SK-N-MC (cell line): ENCODE data around the gene PTPRR.

ENCODE experiments used
- DNase-seq: peaks from one replicate; pipeline ENCODE4 v3.0.0-alpha.2; 2011; ENCODE audit warnings: low read depth, low spot score
- H3K27ac ChIP-seq: fragments of 200-600 bp; sonication (generic); 2 replicates; pipeline ENCODE4 v1.5.1; 2016; ENCODE audit warnings: mixed run types
- H3K36me3 ChIP-seq: fragments of 200-600 bp; sonication (generic); 2 replicates; pipeline ENCODE4 v1.6.1; 2017; ENCODE audit warnings: antibody characterized with exemption, low read length, mixed read lengths; ENCODE audit not compliant: insufficient read depth
- H3K4me3 ChIP-seq: fragments of 200-600 bp; sonication (generic); 2 replicates; pipeline ENCODE4 v1.5.1; 2016
- H3K9ac ChIP-seq: fragments of 200-600 bp; sonication (generic); 2 replicates; pipeline ENCODE4 v1.8.0; 2017; ENCODE audit warnings: mixed run types, mixed read lengths; ENCODE audit not compliant: insufficient read length
- H3K9me3 ChIP-seq: fragments of 200-600 bp; sonication (generic); 2 replicates; pipeline ENCODE4 v1.6.1; 2017; ENCODE audit warnings: low read depth, mild to moderate bottlenecking, antibody characterized with exemption, low read length, moderate library complexity, mixed read lengths
- EZH2 ChIP-seq: fragments of 200-600 bp; sonication (generic); IDR thresholded peaks from one replicate; pipeline ENCODE4 v1.6.1; 2017; ENCODE audit warnings: antibody characterized with exemption
- FOXP2 ChIP-seq: optimal IDR thresholded peaks from 2 replicates; pipeline ENCODE3; 2011; ENCODE audit warnings: mild to moderate bottlenecking, moderate library complexity; ENCODE audit not compliant: insufficient read depth; ENCODE audit errors: extremely low read length, control extremely low read depth
- POLR2AphosphoS5 ChIP-seq: IDR thresholded peaks from 2 replicates; pipeline ENCODE4 v1.6.1; 2012; ENCODE audit warnings: mild to moderate bottlenecking, low read depth, low read length, borderline replicate concordance

Gene PTPRR

GRCh38 chr12:70733385-70733784, 187.2 kb downstream of the PTPRR start:
- DNase-seq = peak; percentile 60
- H3K27ac ChIP-seq = no peak overlapping the region
- no peaks in the 10 kb centered on the region for H3K36me3 ChIP-seq
- TF ChIP-seq POLR2AphosphoS5 = no peak
- TF ChIP-seq FOXP2 = no peak
- TF ChIP-seq EZH2 = no peak
- no peak overlapping the region for H3K4me3 ChIP-seq
- no peaks in the 10 kb centered on the region for H3K9me3 ChIP-seq
- no peak overlapping the region for H3K9ac ChIP-seq

- TF ChIP-seq POLR2AphosphoS5 (no peak), FOXP2 (no peak), EZH2 (no peak)
- H3K27ac ChIP-seq = no peak overlapping the region
- no peak for DNase-seq
Measured at GRCh38 chr12:70732287-70732686, 188.3 kb downstream of the PTPRR start.

GRCh38 chr12:70730675-70731180, 189.8 kb downstream of the PTPRR start:
- TF ChIP-seq FOXP2 (no peak), POLR2AphosphoS5 (no peak), EZH2 (no peak)
- Histone ChIP-seq H3K4me3 (no peak overlapping the region), H3K9me3 (no peaks in the 10 kb centered on the region), H3K36me3 (no peaks in the 10 kb centered on the region), H3K27ac (no peak overlapping the region), H3K9ac (no peak overlapping the region)
- DNase-seq = no peak

More at GRCh38 chr12:70732287-70732686, 188.3 kb downstream of the PTPRR start:
- Histone ChIP-seq H3K9ac (no peak overlapping the region), H3K36me3 (no peaks in the 10 kb centered on the region), H3K4me3 (no peak overlapping the region), H3K9me3 (no peaks in the 10 kb centered on the region)

GRCh38 chr12:70724444-70724843, 196.1 kb downstream of the PTPRR start:
- H3K36me3 ChIP-seq = no peaks in the 10 kb centered on the region
- no peak for DNase-seq
- TF ChIP-seq FOXP2 (no peak), EZH2 (no peak)
- no peaks in the 10 kb centered on the region for H3K9me3 ChIP-seq
- H3K9ac ChIP-seq = no peak overlapping the region
- H3K4me3 ChIP-seq = no peak overlapping the region
- no peak overlapping the region for H3K27ac ChIP-seq

GRCh38 chr12:70722584-70723343, 197.8 kb downstream of the PTPRR start:
- no peak for DNase-seq
- H3K36me3 ChIP-seq = no peaks in the 10 kb centered on the region
- TF ChIP-seq POLR2AphosphoS5 = no peak
- TF ChIP-seq FOXP2 = no peak
- TF ChIP-seq EZH2 = no peak
- no peak overlapping the region for H3K4me3 ChIP-seq
- no peak overlapping the region for H3K9ac ChIP-seq
- no peak overlapping the region for H3K27ac ChIP-seq
- no peaks in the 10 kb centered on the region for H3K9me3 ChIP-seq

GRCh38 chr12:70721656-70722357, 198.7 kb downstream of the PTPRR start:
- DNase-seq = no peak
- Histone ChIP-seq H3K36me3 (no peaks in the 10 kb centered on the region), H3K27ac (no peak overlapping the region), H3K4me3 (no peak overlapping the region), H3K9me3 (no peaks in the 10 kb centered on the region), H3K9ac (no peak overlapping the region)
- no peak for TF ChIP-seq FOXP2
- TF ChIP-seq EZH2 = no peak
- TF ChIP-seq POLR2AphosphoS5 = no peak

GRCh38 chr12:70721216-70721615, 199.3 kb downstream of the PTPRR start:
- no peaks in the 10 kb centered on the region for H3K36me3 ChIP-seq
- no peak overlapping the region for H3K4me3 ChIP-seq
- H3K9me3 ChIP-seq = no peaks in the 10 kb centered on the region
- DNase-seq = no peak
- no peak overlapping the region for H3K9ac ChIP-seq
- no peak for TF ChIP-seq EZH2
- no peak for TF ChIP-seq FOXP2
- TF ChIP-seq POLR2AphosphoS5 = no peak
- H3K27ac ChIP-seq = no peak overlapping the region

GRCh38 chr12:70719672-70720420, 200.7 kb downstream of the PTPRR start:
- no peak for DNase-seq

More at GRCh38 chr12:70719672-70720420, 200.7 kb downstream of the PTPRR start:
- Histone ChIP-seq H3K9ac (no peak overlapping the region), H3K9me3 (no peaks in the 10 kb centered on the region), H3K4me3 (no peak overlapping the region), H3K36me3 (no peaks in the 10 kb centered on the region), H3K27ac (no peak overlapping the region)
- TF ChIP-seq EZH2 (no peak), FOXP2 (no peak), POLR2AphosphoS5 (no peak)
